Heart left ventricle (tissue), 16 donors: ENCODE measurements around the gene AGER. TPM values are rescaled to one million over a fixed set of nuclear protein-coding genes. Genes with fewer than 3 reads are reported as not detected.

Experiments used
- ATAC-seq, 4 donors: fragments of 200-7000 bp; cut with Tn5 transposase; one replicate each; pipeline ENCODE4 v1.9.1; 2020 to 2022; ENCODE audit warnings: moderate library complexity in 4 of 4, mild to moderate bottlenecking in 3 of 4, moderate number of reproducible peaks in 1 of 4
- DNase-seq, 5 donors: peaks; one replicate each; pipeline ENCODE4 v3.0.0-alpha.2; 2020
- H3K27ac ChIP-seq, 12 donors: fragments of 200-600 bp; sonication (generic) in 4 of 12; one replicate each; pipeline versions ENCODE4 v1.5.0 to v1.8.0; 2016 to 2022; ENCODE audit warnings: mild to moderate bottlenecking in 2 of 12
- H3K27me3 ChIP-seq, 9 donors: fragments of 200-600 bp; sonication (generic) in 2 of 9; one replicate each; pipeline versions ENCODE4 v1.5.1 to v1.8.0; 2016 to 2022; ENCODE audit warnings: mild to moderate bottlenecking in 3 of 9
- H3K36me3 ChIP-seq, 9 donors: fragments of 200-600 bp; sonication (generic) in 2 of 9; one replicate each; pipeline versions ENCODE4 v1.5.0 to v1.8.0; 2018 to 2022; ENCODE audit warnings: mild to moderate bottlenecking in 2 of 9
- H3K4me1 ChIP-seq, 12 donors: fragments of 200-600 bp; sonication (generic) in 4 of 12; one replicate each; pipeline versions ENCODE4 v1.5.0 to v1.8.0; 2016 to 2022; ENCODE audit warnings: mild to moderate bottlenecking in 3 of 12
- H3K4me3 ChIP-seq, 12 donors: fragments of 200-600 bp; sonication (generic) in 4 of 12; one replicate each; pipeline versions ENCODE4 v1.5.0 to v1.8.0; 2017 to 2022; ENCODE audit warnings: mild to moderate bottlenecking in 9 of 12, moderate library complexity in 4 of 12
- H3K9me3 ChIP-seq, 12 donors: fragments of 200-600 bp; sonication (generic) in 4 of 12; one replicate each; pipeline versions ENCODE4 v1.5.0 to v1.8.0; 2016 to 2022; ENCODE audit warnings: mild to moderate bottlenecking in 1 of 12
- CTCF ChIP-seq, 12 donors: fragments of 200-600 bp; sonication (generic) in 4 of 12; IDR thresholded peaks; one replicate each; pipeline versions ENCODE4 v1.5.0 to v1.8.0; 2018 to 2022; ENCODE audit warnings: antibody characterized with exemption in 12 of 12, mild to moderate bottlenecking in 5 of 12
- POLR2A ChIP-seq, 2 donors: fragments of 450-650 bp; IDR thresholded peaks; one replicate each; pipeline ENCODE4 v1.6.1; 2017; ENCODE audit warnings: antibody characterized with exemption in 2 of 2, mild to moderate bottlenecking in 2 of 2, moderate library complexity in 2 of 2
- WGBS, 4 donors: extraction: QIAGEN DNeasy Blood & Tissue Kit in 2 of 4; methylation state at CpG; one replicate each; pipeline versions ENCODE4 v1.1.5 to v1.1.7; 2013 to 2018; 5-methylcytosine and 5-hydroxymethylcytosine counted together
- intact Hi-C, 10 donors: fragments of 100-400 bp; cut with DNase I; formaldehyde crosslinking; loops; one replicate each; pipeline versions ENCODE4 v1.11.1 to v1.14.2; 2022
- microRNA-seq, 4 donors: library from miRNA; unstranded; fragments of <30 nt; microRNA quantifications; one replicate each; pipeline versions ENCODE4 to v1.2.0, GENCODE V29; 2017 to 2020
- polyA plus RNA-seq, 2 donors: library from polyadenylated mRNA; stranded (reverse); fragments of 200-250 nt; gene quantifications; one replicate each; pipeline ENCODE4 v1.2.3, GENCODE V29; 2013
- total RNA-seq, 9 donors: library from RNA; depleted of rRNA in 2 of 9; stranded (reverse); fragments of >200 nt in 2 of 9; fragmentation: NEBNext Ultra II Directional in 3 of 9; extraction: Animal tissue kit (Norgen Biotek cat#: 25700) in 3 of 9; gene quantifications; one replicate each; pipeline versions ENCODE4 v1.1.0 to v1.2.4, GENCODE V29; 2016 to 2023
- donor health status: ischemic (EF 13 %, LVEDD 7.1; RV severe dilation, severe dysfunction).
- donor health status: healthy with polysubstance abuse.
- donor health status: DM: no; HTN: yes; CAD: no.
- donor health status: DM: no; HTN: no; CAD: no.
- donor health status: ischemic (EF 25% LVEDD 6.9; RV normal size, moderate dysfunction).
- donor health status: ischemic (EF 25% LVEDD 5.7; RV mildly dilated, moderate dysfunction).
- donor health status: healthy.
- donor health status: DM: yes; HTN: yes; CAD: no.
- donor health status: ischemic (EF 35%, LVEDD 5.7; RV mildly dilated, moderate dysfunction).
- donor health status: nonischemic (EF 11% LVEDD 7.7; RV severe dilation, severe dysfunction).
- donor health status: DM: yes; HTN: yes; CAD: no.
- donor health status: PGD.
- donor health status: ischemic (EF 29% LVEDD 5.4; RV normal size, mild dysfunction).
- donor health status: nonischemic (EF 23%, LVEDD 6.1; RV moderate dilation, normal function).

The AGER gene
- total and polyA plus RNA-seq, 11 donors: 0.69 to 5.7 (median 1.7) TPM; not detected in 1

GRCh38 chr6:32132110-32132509 is 51.9 kb downstream of the AGER start:
- Histone ChIP-seq H3K9me3 (no peaks in the 10 kb centered on the region), H3K27ac (no peak overlapping the region), H3K4me3 (no peak overlapping the region), H3K36me3 (peaks cover 0 to under 1% (median 0%) of the 10 kb centered on the region in 9 donors), H3K27me3 (no peaks in the 10 kb centered on the region), H3K4me1 (peaks cover 11 to 26% (median 18%) of the 10 kb centered on the region in 12 donors)
- intact Hi-C loops: loop anchor here in 2 of 10 donors (2.0 to 5.0 kb wide), 2 partner anchors 15 to 45 kb away; partner anchors contain the start of genes AGPAT1 (in 1 of the 2) and RNF5 (in 1 of the 2)
- DNase-seq (no peak), ATAC-seq (no peak)
- TF ChIP-seq POLR2A (IDR thresholded peaks at IDR 0.05) (no peak), CTCF (IDR thresholded peaks at IDR 0.05) (no peak)

- Histone ChIP-seq H3K9me3 (no peaks in the 10 kb centered on the region), H3K4me3 (no peak overlapping the region), H3K27ac (no peak overlapping the region), H3K4me1 (peaks cover 11 to 32% (median 23%) of the 10 kb centered on the region in 12 donors), H3K36me3 (peaks cover 0 to 7% (median 2%) of the 10 kb centered on the region in 9 donors), H3K27me3 (no peaks in the 10 kb centered on the region)
- intact Hi-C loops: loop anchor here in 3 of 10 donors (1.0 to 5.0 kb wide), 3 partner anchors 21 to 46 kb away; partner anchors contain the start of genes AGPAT1 (in 1 of the 3) and RNF5 (in 1 of the 3)
- ATAC-seq (no peak), DNase-seq (no peak)
- no peak for TF ChIP-seq POLR2A (IDR thresholded peaks at IDR 0.05)
- no peak for TF ChIP-seq CTCF (IDR thresholded peaks at IDR 0.05)
- 84 to 88% (median 87%) methylated on average over 14 of the region's 14 CpGs for WGBS, 4 donors
Measured at GRCh38 chr6:32131439-32131948, 52.6 kb downstream of the AGER start.

Small RNA genes within 50 kb of the gene (microRNA-seq; reads per million reads assigned to microRNA genes)
- gene MIR6721: 0 to 3.7 (median 2.4) reads per million in 4 donors
- gene MIR6833: 0.19 to 0.77 (median 0.40) reads per million in 4 donors

Other genes with a start within 250 kb of the AGER start
- 100 to 1,000 TPM in 1 of 9 donors, 10 to 100 TPM in 1, 1 to 10 TPM in 7; 3.0 to 151 (median 5.3) TPM for gene CFB, start 238.2 kb downstream of the AGER start, total RNA-seq
- gene CFB, start 238.2 kb downstream of the AGER start, polyA plus RNA-seq: 1 to 10 TPM; 3.7 to 5.4 TPM
- gene NELFE, start 225.3 kb downstream of the AGER start, total RNA-seq: 10 to 100 TPM; 37.2 to 82.0 (median 46.4) TPM
- 10 to 100 TPM; 35.4 to 82.0 TPM for gene NELFE, start 225.3 kb downstream of the AGER start, polyA plus RNA-seq
- 10 to 100 TPM; 24.5 to 51.8 (median 36.4) TPM for gene SKIC2, start 225.1 kb downstream of the AGER start, total RNA-seq
- 10 to 100 TPM; 29.3 to 35.1 TPM for gene SKIC2, start 225.1 kb downstream of the AGER start, polyA plus RNA-seq
- 10 to 100 TPM in 8 of 9 donors, 1 to 10 TPM in 1; 9.4 to 17.8 (median 12.8) TPM for gene DXO, start 212.1 kb downstream of the AGER start, total RNA-seq
- gene DXO, start 212.1 kb downstream of the AGER start, polyA plus RNA-seq: 10 to 100 TPM; 11.3 to 14.3 TPM
- 100 to 1,000 TPM in 3 of 9 donors, 10 to 100 TPM in 6; 51.6 to 301 (median 82.4) TPM for gene C4A, start 202.2 kb downstream of the AGER start, total RNA-seq
- gene C4A, start 202.2 kb downstream of the AGER start, polyA plus RNA-seq: 10 to 100 TPM; 34.5 to 34.6 TPM
- 100 to 1,000 TPM in 3 of 9 donors, 10 to 100 TPM in 6; 40.9 to 307 (median 75.7) TPM for gene C4B, start 169.5 kb downstream of the AGER start, total RNA-seq
- 10 to 100 TPM; 30.8 to 33.0 TPM for gene C4B, start 169.5 kb downstream of the AGER start, polyA plus RNA-seq
- gene CYP21A2, start 145.8 kb downstream of the AGER start, total RNA-seq: 1 to 10 TPM in 1 of 9 donors, under 1 TPM in 6, not detected in 2; 0.14 to 3.0 (median 0.69) TPM
- gene CYP21A2, start 145.8 kb downstream of the AGER start, polyA plus RNA-seq: 1 to 10 TPM in 1 of 2 donors, under 1 TPM in 1; 0.11 to 1.0 TPM
- 100 to 1,000 TPM in 3 of 9 donors, 10 to 100 TPM in 6; 17.8 to 234 (median 56.9) TPM for gene TNXB, start 74.9 kb downstream of the AGER start, total RNA-seq
- gene TNXB, start 74.9 kb downstream of the AGER start, polyA plus RNA-seq: 10 to 100 TPM; 23.8 to 47.9 TPM
- 10 to 100 TPM; 11.1 to 56.8 (median 28.7) TPM for gene ATF6B, start 56.0 kb downstream of the AGER start, total RNA-seq
- gene ATF6B, start 56.0 kb downstream of the AGER start, polyA plus RNA-seq: 10 to 100 TPM; 26.8 to 28.8 TPM
- gene FKBPL, start 54.0 kb downstream of the AGER start, total RNA-seq: 1 to 10 TPM; 1.3 to 3.7 (median 2.9) TPM
- 1 to 10 TPM; 2.9 to 9.3 TPM for gene FKBPL, start 54.0 kb downstream of the AGER start, polyA plus RNA-seq
- gene PRRT1, start 32.3 kb downstream of the AGER start, total RNA-seq: 1 to 10 TPM in 1 of 9 donors, under 1 TPM in 8; 0.28 to 1.1 (median 0.61) TPM
- gene PRRT1, start 32.3 kb downstream of the AGER start, polyA plus RNA-seq: under 1 TPM; 0.82 to 0.95 TPM
- gene PPT2, start 30.1 kb downstream of the AGER start, total RNA-seq: 10 to 100 TPM; 17.1 to 34.0 (median 22.7) TPM
- 10 to 100 TPM; 13.1 to 21.6 TPM for gene PPT2, start 30.1 kb downstream of the AGER start, polyA plus RNA-seq
- gene EGFL8, start 19.7 kb downstream of the AGER start, total RNA-seq: 10 to 100 TPM in 2 of 9 donors, 1 to 10 TPM in 7; 2.4 to 11.2 (median 6.1) TPM
- gene EGFL8, start 19.7 kb downstream of the AGER start, polyA plus RNA-seq: 1 to 10 TPM; 4.3 to 8.1 TPM
- gene AGPAT1, start 8.2 kb downstream of the AGER start, total RNA-seq: 10 to 100 TPM; 45.5 to 61.7 (median 51.0) TPM
- gene AGPAT1, start 8.2 kb downstream of the AGER start, polyA plus RNA-seq: 10 to 100 TPM; 43.5 to 79.1 TPM
- 100 to 1,000 TPM in 2 of 9 donors, 10 to 100 TPM in 7; 62.7 to 136 (median 84.5) TPM for gene RNF5, start 5.8 kb downstream of the AGER start, total RNA-seq
- gene RNF5, start 5.8 kb downstream of the AGER start, polyA plus RNA-seq: 100 to 1,000 TPM in 1 of 2 donors, 10 to 100 TPM in 1; 95.1 to 132 TPM
- gene PBX2, start 5.9 kb upstream of the AGER start, total RNA-seq: 10 to 100 TPM; 25.3 to 60.4 (median 39.7) TPM
- gene PBX2, start 5.9 kb upstream of the AGER start, polyA plus RNA-seq: 10 to 100 TPM; 35.7 to 42.1 TPM
- 10 to 100 TPM in 2 of 9 donors, 1 to 10 TPM in 7; 1.6 to 41.0 (median 3.8) TPM for gene GPSM3, start 8.4 kb upstream of the AGER start, total RNA-seq
- gene GPSM3, start 8.4 kb upstream of the AGER start, polyA plus RNA-seq: 1 to 10 TPM; 2.9 to 5.5 TPM
- 10 to 100 TPM; 15.8 to 55.5 (median 24.6) TPM for gene NOTCH4, start 39.8 kb upstream of the AGER start, total RNA-seq
- gene NOTCH4, start 39.8 kb upstream of the AGER start, polyA plus RNA-seq: 10 to 100 TPM; 32.8 to 42.2 TPM
- not detected for gene TSBP1, start 187.7 kb upstream of the AGER start, total RNA-seq
- not detected for gene TSBP1, start 187.7 kb upstream of the AGER start, polyA plus RNA-seq
- gene BTNL2, start 222.9 kb upstream of the AGER start, total RNA-seq: not detected
- not detected for gene BTNL2, start 222.9 kb upstream of the AGER start, polyA plus RNA-seq